Adipose tissue (tissue), 3 donors: ENCODE data around the gene SLC16A3. TPM values are rescaled to one million over a fixed set of nuclear protein-coding genes. Genes with fewer than 3 reads are reported as not detected.
A peak's percentile ranks its signal among the peaks of the same experiment; 100 is the strongest.

Source experiments
- H3K27ac ChIP-seq: one replicate; pipeline ENCODE4 v1.5.1; 2013; ENCODE audit warnings: low read depth, low read length
- WGBS, 3 donors: extraction: QIAGEN DNeasy Blood & Tissue Kit; methylation state at CpG; one replicate each; pipeline ENCODE4 v1.1.7; 2013; 5-methylcytosine and 5-hydroxymethylcytosine counted together
- polyA plus RNA-seq, 3 donors: library from polyadenylated mRNA; stranded (reverse); fragments of 200-250 nt; gene quantifications; one replicate each; pipeline ENCODE4 v1.2.3, GENCODE V29; 2013
- donor health status: healthy with polysubstance abuse.
- donor health status: Bipolar disorder and iron deficiency.
- donor health status: healthy.

SLC16A3 gene
- polyA plus RNA-seq, 3 donors, result 6.5 to 36.7 (median 16.5) TPM

DNA sequence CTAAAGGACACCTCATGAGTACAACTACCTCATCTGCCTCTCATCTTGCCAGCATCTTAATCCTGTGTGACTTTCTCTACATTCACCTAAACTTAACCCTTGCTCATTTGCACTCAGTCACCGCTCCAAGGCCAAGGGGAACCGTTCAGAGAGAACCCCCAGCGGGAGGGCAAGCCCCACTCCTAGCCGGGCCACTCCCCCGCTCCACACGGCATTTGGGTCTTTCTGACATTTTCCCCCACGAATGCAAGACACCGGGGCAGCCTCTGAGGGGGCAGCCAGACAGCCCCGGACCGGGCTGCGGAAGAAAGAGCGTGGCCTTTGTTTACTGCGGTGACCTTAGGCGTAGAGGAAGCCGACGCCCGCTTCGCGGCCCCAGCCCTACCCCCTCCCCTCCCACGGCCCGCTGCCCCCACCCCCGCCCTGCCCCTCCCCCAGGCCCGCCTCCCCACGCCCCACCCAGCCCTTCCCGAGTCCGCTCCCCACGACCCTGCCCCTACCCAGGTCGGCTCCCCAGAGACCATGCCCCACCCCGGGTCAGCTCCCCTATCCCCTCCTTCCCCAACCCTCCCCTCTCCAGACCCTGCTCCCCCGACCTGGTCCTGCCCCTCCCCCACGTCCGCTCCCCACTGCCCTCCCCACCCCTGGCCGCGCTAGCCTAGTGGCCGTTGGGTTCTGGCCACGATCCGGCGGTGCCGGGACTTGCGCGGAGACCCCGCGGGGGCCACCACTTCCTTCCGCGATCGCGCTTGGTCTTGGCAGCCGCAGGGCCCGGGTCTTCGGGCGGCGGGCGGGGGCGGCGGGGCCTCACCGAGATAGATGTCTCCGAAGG lies 43.9 kb downstream of the SLC16A3 start:
- H3K27ac ChIP-seq, result peak overlapping the region; percentile 98
- 1% methylated on average over 29 to 57 of the region's 57 CpGs for WGBS, 3 donors

DNA sequence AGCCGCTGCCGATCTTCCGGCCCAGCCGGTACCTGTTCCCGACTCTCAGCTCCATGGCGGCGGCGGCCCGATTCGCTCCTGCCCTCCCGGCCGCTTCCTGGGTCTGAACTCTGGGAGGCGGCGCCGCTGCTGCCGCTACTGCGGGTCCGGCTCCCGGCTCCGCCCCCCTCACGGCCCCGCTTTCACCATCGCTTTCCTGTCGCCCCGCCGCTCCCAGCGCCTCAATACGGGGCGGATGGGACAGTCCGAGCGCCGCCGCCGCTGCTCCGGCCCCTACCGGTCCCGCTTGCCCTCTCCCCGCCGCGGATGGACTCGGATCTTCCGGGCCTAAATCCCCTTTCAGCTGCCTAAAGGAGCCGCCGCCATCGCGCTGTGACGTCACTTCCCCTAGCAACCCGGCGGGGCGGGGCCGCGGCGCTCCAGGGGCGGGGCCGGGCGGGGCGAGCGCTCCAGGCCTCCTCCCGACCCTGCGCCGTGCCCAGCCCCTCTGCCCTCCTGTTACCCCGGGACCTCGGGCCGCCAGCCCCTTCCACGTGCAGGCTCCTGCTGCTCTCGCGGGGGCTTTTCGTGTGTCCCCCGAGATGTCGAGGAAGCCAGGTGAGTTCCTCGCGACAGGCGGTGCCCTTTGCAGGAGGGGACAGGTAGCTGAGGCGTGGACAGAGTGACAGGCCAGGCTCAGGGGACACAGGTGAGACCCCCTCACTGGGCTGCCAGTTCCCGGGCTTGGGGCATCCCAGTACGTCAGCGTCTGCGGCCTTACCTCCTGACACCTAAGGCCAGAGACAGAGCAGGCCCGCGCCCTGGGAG lies 44.7 kb downstream of the SLC16A3 start, which contains the start of gene CSNK1D:
Gene CSNK1D, minus strand, starts transcription at position 374 of the 807 bp plus-strand sequence. Its CDS starts 319 bp downstream, at position 55.
- WGBS, 3 donors, result 4 to 5% (median 5%) methylated on average over 66 to 80 of the region's 80 CpGs

DNA sequence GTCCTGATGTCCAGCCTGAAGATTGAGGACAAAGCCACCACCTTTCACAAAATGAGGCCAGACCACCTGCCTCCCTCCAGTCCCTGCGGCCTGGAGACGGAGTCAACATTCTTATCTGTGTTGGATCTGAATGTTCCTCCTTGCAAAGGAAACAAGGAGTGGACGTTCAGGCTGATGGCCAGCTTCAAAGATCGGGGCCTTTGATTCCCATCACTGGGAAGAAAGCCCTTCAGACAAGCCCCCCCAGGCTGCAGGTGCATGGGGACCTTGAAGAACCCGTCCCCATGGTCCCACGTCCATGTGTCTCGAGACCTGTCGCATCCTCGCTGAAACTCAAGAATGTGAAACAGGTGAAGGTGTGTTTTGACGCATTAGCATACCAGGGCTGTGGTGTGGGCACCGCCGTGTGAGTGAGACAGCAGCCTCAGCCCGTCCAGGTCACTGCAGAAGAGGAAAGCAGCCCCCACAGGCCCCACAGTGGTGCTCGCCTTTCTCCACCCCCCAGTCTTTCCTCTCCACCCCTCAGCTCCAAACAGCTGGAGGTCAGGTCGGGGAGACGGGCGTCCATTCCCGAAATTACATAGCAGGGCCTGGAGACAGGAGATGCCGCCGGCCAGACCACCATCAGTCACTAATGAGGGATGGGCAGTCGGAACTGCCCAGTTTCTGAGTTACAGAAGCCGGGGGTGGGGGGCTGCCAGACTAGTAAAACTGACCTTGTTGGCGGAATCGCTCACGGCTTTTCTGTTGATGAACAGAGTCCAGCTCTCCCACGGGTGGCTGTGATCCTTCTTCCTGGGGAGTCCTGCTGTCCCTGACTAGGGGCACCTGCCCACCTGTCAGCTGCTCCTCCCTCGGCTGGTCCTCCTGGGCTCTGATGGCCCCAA lies 45.5 kb downstream of the SLC16A3 start:
- H3K27ac ChIP-seq, result no peak overlapping the region
- WGBS, 3 donors, result 53 to 76% (median 72%) methylated on average over 27 of the region's 27 CpGs

More for the DNA sequence above, 44.7 kb downstream of the SLC16A3 start, which contains the start of gene CSNK1D:
- H3K27ac ChIP-seq, result peak within 1 kb of the TSS; percentile 98

- WGBS, 3 donors, result 94 to 95% (median 95%) methylated on average over 14 of the region's 14 CpGs
- no peak overlapping the region for H3K27ac ChIP-seq
These were observed 46.5 kb downstream of the SLC16A3 start for GRCh38 chr17:82275326-82275725.

GRCh38 chr17:82276938-82277337 lies 48.1 kb downstream of the SLC16A3 start:
- no peak overlapping the region for H3K27ac ChIP-seq

GRCh38 chr17:82277851-82278250 lies 49.0 kb downstream of the SLC16A3 start:
- H3K27ac ChIP-seq, result no peak overlapping the region

More at GRCh38 chr17:82276938-82277337, 48.1 kb downstream of the SLC16A3 start:
- 80 to 96% (median 86%) methylated on average over 5 of the region's 5 CpGs for WGBS, 3 donors

DNA sequence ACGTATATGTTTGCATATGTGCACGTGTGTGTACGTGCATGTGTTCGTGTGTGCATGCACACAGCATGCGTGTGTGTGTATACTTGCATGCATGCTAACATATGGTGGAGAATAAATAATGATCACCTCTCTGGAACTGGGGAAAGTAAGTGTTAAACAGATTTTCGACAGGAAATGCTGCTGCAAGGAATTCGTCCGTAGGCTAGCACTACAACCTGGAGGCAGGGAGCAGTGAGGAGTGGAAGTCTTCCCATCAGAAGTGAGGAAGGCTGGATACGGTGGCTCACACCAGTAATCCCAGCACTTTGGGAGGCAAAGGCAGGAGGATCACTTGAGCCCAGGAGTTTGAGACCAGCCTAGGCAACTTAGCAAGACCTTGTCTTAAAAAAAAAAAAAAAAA lies 49.5 kb downstream of the SLC16A3 start:
- 67 to 84% (median 82%) methylated on average over 9 of the region's 9 CpGs for WGBS, 3 donors
- H3K27ac ChIP-seq, result no peak overlapping the region

More at GRCh38 chr17:82277851-82278250, 49.0 kb downstream of the SLC16A3 start:
- 58 to 81% (median 80%) methylated on average over 12 of the region's 12 CpGs for WGBS, 3 donors

DNA sequence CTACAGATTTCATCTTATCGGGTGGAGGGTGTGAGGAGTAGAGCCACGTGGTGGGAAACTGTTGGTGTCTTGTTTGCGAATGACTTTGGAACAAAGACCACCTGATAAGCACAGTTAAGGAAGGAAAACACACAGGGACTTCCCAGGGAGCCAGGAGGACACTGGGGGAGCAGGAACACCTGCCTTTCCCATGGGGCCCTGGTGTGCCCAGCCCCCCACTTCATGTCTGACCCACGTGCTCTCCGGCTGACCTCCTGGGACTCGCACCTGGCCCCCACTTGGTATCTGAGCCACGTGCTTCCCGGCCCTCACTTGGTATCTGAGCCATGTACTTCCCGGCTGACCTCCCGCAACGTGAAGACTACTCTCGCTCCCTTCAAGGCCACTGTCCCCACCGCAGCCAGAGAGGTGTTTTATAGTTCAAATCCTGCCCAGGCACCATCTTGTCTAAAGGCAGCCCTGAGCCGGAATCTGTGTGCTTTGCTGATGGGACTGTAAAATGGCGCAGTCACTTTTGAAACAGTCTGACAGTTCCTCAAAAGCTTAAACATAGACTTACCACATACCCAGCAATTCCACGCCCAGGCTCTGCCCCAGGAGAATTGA lies 50.0 kb downstream of the SLC16A3 start:
- no peak overlapping the region for H3K27ac ChIP-seq
- WGBS, 3 donors, result 53 to 76% (median 73%) methylated on average over 16 of the region's 16 CpGs

DNA sequence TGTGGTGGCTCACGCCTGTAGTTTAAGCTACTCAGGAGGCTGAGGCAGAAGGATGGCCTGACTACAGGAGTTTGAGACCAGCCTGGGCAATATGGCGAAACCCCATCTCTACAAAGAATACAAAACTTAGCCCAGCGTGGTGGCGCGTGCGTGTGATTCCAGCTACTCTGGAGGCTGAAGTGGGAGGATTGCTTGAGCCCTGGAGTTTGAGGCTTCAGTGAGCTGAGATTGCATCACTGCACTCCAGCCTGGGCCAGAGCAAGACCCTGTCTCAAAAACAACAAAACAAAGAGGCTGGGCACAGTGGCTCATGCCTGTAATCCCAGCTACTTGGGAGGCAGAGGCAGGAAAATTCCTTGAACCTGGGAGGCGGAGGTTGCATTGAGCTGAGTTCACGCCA lies 51.7 kb downstream of the SLC16A3 start:
- WGBS, 3 donors, result 92 to 98% (median 95%) methylated on average over 8 of the region's 8 CpGs
- H3K27ac ChIP-seq, result no peak overlapping the region

GRCh38 chr17:82281076-82281475 lies 52.2 kb downstream of the SLC16A3 start:
- 70 to 77% (median 71%) methylated on average over 7 of the region's 7 CpGs for WGBS, 3 donors
- H3K27ac ChIP-seq, result no peak overlapping the region

DNA sequence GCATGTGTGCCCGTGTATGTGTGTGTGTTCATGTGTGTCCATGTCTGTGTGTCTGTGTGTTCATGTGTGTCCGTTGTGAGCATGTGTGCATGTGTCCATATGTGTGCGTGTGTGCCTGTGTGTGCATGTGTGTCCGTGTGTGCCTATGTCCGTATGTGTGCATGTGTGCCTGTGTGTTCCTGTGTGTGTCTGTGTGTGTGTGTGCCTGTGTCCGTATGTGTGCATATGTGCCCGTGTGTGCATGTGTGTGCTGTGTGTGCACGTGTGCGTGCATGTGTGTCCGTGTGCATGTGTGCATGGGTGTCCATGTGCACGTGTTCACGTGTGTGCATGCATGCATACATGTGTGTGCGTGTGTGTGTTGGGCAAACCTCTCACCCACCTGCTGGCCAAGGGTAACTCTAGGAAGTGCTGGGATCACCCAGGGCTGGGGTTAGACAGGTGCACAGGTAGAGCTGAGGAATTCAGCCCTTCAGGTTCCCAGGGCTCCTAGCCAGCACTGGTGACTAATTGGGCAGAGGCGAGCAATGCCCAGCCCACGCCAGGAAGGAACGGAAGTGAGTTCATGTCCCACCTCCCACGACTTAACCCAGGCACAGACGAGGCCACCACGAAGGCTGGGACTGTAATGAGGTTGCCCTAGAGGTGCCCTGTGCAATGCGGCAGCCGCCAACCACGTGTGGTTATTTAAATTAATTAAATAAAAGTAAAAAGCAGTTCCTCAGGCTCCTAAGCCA lies 52.8 kb downstream of the SLC16A3 start:
- no peak overlapping the region for H3K27ac ChIP-seq
- 59 to 77% (median 69%) methylated on average over 22 of the region's 22 CpGs for whole genome bisulfite sequencing, 3 donors

DNA sequence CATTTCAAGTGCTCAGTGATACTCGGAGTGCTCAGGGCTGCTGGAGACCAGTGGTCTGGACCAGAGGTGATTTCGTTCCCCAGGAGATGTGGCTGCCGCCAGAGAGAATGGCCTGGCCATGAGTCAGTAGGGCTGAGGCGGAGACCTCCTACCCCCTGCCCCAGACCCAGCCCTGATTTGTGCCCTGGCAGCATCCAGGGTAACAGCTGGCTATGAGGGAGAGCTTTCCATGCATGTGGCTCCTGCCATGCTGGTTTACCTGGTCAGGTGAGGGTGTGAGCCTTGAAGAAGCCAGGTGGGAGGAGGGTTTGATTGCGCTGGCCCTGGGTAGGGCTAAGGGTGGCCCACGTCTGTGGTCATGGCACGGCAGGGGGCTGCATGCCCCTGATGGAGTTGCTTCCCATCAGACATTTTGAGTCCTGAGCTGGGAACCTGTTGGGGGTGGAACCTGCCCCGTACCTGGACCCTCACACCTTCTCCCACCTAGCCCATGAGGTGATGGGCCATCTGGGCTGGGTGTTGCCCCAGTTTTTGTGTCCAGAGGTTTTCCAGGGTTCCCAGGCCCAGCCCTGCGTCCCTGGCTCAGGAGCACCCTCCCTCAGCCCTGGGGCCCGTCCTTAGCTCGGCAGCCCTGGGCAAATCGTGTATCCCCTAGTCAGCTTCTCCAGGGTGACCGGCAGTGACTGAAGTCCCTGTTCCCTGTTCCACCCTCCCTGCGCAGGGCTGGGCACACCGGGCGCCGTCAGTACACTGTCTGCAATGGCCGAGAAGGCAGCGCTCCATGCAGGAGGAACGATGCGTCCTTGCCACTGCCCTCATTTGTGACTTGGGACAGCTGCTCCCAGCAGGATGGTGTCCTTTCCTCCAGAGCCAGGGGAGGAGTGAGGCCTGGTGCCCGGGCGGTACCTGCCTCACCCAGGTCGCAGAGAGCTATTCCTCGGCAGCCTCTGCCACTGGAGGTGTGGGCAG lies 53.7 kb downstream of the SLC16A3 start:
- H3K27ac ChIP-seq, result no peak overlapping the region

GRCh38 chr17:82283208-82283749 lies 54.4 kb downstream of the SLC16A3 start:
- WGBS, 3 donors, result 35 to 62% (median 38%) methylated on average over 13 of the region's 13 CpGs
- no peak overlapping the region for H3K27ac ChIP-seq

More for the DNA sequence above, 53.7 kb downstream of the SLC16A3 start:
- WGBS, 3 donors, result 87 to 90% (median 89%) methylated on average over 24 to 25 of the region's 25 CpGs

DNA sequence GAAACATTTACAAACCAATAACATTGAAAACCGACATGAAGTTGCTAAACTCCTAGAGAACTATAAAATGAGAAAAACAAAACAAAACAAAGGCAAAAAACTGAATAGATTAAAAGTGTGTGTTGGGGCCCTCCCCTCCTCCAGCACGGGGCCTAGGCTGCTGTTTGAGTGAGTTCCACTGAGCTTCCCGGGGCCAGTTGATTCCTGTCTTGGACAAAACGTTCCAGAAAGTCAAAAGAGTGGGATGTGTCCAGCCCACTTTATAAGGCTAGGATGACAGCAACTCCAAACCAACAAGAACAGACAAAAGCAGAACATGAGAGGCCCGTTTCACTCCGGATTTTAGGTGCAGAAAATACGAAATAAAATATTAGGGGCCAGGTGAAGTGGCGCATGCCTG lies 56.3 kb downstream of the SLC16A3 start:
- no peak overlapping the region for H3K27ac ChIP-seq
- 67 to 71% (median 70%) methylated on average over 8 of the region's 8 CpGs for WGBS, 3 donors

GRCh38 chr17:82287013-82287867 lies 58.4 kb downstream of the SLC16A3 start:
- 78 to 82% (median 81%) methylated on average over 9 of the region's 9 CpGs for WGBS, 3 donors
- H3K27ac ChIP-seq, result no peak overlapping the region
